Effector CD8-positive, alpha-beta T cell (primary cell): Measurements from ENCODE around the gene CFAP99.

Experiments
- DNase-seq: peaks from one replicate; lab custom pipeline; 2025; lab: John Stamatoyannopoulos, UW

Gene CFAP99

DNA sequence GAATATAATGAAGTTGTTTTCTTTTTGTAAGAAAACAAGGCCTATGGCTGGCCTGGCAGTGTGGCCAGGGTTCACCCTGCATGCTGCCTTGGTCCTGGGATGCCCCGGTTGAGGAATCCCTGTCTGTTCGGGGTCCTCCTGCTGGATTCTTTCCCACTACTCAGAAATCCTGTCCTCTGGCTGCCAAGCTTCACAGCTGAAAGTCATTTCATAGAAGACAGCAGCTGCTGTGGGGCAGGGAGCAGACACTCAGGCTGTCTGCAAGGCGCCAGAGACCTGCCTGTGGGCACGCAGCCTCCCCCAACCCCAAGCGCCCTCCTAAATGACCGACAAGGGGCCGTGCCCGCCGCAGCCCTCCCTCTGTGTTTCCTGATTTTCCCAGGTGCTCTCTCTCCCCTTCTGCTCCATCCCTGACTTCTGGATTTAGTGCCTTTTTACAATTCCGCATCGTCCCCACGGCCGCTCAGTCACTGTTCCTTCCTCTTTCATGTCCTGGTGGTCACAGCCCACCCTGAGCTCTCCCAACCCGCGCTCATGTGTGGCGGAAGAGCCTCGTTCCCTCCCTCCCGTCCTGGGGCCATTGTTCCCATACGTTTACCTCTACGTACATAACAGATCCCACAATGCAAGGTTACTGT is 27.9 kb upstream of the CFAP99 start:
- DNase-seq, result no peak

DNA sequence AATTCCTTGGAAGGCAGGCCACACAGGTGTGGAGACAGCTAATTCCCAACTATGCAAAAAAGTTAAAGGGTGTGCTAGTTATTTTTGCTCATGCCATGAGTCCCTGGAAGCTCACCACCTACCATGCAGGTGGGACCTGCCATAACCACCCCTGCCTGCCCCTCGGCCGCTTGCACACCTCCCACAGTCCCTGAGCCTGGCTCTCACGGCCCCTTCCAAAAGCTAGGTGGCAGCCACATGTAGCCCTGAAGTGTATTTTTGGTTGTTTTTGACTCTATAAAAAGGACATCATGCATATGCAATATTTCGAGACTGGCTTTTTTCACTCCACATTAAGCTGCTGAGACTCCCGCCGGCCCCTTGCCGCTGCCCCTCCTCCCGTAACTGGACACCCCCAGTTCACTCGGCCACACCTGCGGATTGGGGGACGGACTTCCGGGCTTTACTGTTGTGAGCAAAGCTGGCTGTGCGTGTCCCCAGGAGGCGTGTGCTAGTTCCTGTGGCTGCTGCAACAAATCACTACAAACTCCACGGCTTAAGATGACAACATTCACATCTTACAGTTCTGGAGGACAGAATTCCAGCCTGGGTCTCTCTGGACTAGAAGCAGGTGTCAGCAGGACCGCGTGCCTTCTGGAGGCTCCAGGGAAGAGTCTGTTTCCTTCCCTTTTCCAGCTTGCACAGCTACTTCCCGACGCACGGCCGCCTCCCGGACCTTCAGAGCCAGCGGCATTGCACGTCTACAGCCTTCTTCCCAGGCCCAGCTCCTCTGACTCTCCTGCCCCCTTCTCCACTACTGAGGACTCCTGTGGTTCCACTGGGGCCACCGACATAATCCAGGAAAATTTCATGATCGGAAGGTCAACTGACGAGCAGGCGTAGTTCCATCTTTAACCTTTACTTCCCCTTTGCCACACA is 25.1 kb upstream of the CFAP99 start:
- no peak for DNase-seq

DNA sequence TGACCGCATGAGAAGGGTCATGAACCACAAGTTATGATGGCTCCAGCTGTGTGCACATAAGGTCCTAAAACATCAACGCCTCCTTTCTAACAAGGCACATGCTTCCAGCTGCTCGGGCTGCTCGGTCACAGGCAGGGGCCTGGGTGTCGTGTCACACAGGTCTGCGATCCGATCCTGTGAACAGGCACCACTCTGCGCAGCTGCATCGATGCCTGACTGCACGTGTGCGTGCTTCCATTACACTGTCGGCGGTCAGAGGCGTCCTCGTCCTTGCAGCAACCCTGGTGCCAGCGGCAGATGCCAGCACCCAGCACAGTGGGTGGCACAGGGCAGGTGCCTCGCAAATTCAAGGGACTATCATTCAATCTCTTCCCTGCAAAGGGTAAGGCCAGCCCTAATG is 24.2 kb upstream of the CFAP99 start:
- DNase-seq, result no peak

GRCh38 chr4:2395038-2395437 is 23.7 kb upstream of the CFAP99 start:
- no peak for DNase-seq

DNA sequence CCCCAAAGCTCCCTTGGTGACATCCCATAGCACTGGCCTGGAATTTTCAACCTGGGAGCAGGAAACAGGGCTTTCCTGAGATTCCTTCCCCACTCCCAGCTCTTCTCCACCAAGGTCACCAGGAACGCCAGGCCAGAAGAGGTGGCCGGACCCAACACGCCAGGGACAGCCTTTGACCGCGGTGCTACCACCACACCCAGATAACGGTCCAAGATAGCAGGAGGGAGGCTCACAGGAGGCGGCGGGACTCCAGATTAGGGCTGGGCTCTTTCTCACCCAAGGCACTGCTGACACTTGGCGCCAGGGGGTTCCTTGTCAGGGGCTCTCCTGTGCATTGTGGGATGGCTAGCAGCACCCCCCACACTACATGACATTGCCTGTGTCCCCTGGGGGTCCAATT is 23.2 kb upstream of the CFAP99 start:
- no peak for DNase-seq

- no peak for DNase-seq
Observed at GRCh38 chr4:2396781-2397368, 21.9 kb upstream of the CFAP99 start.

DNA sequence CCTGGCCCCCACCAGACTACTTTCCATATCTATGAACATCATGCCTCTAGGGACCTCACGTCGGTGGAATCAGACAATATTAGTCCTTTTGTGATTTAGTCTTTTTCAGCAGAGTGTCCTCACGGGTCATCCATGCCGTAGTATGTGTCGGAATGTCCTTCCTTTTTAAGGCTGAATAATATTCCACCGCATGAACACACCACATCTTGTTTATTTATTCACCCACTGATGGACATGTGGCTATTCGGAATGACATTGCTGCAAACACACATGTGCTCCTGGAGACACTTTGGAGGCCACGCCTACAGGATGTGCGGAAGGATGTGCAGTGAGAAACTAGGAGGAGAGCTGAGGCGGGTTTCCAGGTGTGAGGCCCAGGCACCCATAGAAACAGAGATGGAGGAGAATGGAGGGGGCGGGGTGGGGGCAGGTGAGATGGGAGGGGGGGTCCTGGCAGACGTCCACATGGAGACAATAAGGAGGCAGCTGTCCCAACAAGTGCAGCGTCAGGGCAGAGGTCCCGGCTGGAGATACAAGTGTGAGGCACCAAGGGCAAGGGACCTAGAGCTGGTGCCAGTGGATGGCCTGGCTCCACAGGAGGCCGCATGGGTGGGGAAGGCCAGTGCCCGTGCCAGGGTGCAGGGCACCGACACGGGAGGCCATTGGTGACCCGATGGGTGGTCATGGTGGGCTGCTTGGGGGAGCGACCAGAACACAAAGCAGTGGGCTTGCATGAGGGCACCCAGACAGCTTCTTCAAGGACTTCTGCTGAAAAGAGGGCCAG is 21.0 kb upstream of the CFAP99 start:
- DNase-seq, result no peak

GRCh38 chr4:2399216-2399615 is 19.5 kb upstream of the CFAP99 start:
- no peak for DNase-seq

- DNase-seq, result no peak
Observed at GRCh38 chr4:2399631-2400190, 19.0 kb upstream of the CFAP99 start.

DNA sequence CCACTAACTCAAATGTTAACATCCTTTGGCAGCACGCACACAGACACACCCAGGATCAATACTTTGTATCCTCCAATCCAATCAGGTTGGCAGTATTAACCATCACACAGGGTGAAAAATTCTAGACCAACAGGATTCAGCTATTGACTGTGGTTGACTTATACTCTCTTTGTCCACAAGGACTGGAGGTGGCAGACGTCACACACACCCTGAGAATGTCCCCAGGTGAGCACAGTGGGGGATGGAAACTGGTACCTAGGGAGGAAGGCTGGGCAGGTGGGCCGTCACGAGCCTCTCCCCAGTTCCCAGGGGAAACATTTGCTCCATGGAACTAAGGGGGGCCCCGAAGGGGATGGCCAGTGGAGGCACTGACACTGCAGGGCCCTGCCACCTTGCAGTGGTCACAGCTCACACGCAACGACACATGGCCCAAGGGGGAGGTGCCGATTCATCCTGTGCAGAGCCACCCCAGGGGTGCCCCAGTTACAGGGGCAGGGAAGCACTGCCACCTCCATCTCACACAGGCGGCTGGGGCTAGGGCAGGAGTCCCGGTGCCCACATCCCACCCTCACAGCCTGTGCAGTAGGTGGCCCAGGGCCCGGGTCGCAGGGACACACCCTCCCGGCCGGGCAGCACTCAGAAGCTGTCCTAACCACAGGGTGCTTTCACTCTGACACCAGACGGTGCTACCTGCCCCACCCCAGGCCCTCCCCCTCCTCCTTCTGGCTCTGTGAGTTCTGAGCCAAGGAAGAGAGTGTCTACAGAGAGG is 17.7 kb upstream of the CFAP99 start:
- DNase-seq, result no peak

- no peak for DNase-seq
Observed at GRCh38 chr4:2401610-2401983, 17.2 kb upstream of the CFAP99 start.

DNA sequence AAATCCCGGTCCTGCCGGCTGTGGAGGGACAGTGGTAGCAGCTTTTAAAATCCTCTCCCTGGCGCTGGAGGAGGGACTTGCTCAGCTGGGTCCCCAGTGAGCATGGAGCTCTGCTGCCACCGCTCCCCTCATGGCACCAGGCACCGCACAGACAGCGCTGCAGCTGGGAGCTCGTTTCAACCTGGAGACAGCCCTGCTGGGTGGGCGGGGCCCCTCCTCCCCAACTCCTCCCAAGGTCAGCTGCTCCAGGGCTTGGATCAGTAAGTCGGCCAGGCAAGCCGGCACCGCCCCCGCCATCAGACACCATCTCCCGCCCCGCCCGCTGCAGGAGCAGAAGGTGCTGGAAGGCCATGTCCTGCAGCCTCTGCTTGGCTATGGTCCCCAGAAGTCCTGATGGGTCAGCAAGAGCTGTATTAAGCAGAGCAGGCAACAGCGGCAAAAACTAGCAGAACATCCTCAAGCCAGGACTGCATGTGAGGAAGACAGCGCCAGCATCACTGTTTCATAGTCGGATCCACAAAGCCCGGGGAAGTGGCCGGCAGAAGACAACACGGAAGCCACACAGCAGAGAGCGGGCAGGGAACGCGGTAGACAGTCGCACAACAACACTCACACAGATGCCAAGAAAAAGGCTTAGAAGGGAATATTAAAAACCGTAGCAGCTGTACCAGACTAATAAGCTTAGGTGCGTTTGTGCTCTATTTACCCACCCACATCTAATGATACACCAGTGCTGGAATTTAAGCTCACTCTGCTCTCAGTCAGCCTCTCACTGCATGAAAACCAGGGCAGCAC is 16.5 kb upstream of the CFAP99 start:
- DNase-seq, result no peak

DNA sequence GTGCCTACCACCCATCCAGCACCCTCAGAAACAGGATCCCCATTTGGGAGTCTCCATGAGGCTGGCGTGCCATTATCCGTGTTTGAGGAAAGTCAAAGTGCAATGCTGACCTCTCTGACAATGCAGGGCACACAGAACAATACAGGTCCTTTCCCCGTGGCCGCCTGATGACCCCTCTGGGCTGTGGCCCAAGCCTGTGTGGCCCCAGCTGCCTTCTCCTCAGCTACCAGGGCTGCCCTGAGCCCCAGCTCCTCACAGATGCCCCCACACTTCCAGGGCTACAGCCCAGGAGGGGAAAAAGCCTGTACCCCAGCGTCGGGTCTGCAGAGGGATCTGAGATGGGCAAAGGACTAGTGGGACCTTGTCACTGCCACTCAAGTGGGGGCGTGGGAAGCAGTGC is 15.8 kb upstream of the CFAP99 start:
- no peak for DNase-seq

DNA sequence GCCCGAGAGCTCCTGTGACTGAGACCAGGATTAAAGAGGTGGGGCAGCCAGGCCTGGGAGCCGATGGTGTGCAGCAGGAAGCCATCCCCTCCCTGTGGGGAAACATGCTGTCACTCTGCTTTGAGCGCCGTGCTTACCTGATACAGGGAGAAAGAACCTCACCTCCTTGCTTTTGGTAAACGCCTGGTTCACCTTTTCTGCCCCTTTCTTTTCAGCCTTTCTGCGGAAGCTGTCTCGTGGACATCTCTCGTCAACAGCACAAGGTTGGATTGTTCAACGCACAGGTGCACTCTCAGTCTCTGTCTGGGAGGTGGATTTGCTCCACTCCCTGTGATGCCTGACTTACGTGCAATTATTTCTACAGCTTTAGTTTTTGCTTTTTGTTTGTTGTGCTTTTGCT is 12.3 kb upstream of the CFAP99 start:
- DNase-seq, result no peak

GRCh38 chr4:2406920-2407319 is 11.8 kb upstream of the CFAP99 start:
- no peak for DNase-seq

DNA sequence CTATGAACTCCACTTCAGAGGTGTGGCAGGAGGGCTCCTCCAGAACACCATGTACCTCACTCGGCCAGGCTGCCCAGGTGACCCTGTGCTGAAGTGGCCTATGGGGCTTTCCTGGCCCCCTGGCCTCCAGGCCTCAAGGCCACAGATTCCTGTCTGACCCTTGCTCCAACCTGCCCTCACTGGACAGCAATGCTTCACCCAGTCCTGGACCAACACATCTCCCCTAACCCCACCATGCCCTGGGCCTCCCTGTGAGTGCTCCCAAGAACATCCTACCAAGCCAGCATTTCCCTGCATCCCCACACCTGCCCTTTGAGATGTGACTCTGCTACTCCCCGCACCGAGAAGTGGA is 10.8 kb upstream of the CFAP99 start:
- no peak for DNase-seq

- DNase-seq, result no peak
Observed at GRCh38 chr4:2408401-2408958, 10.3 kb upstream of the CFAP99 start.

DNA sequence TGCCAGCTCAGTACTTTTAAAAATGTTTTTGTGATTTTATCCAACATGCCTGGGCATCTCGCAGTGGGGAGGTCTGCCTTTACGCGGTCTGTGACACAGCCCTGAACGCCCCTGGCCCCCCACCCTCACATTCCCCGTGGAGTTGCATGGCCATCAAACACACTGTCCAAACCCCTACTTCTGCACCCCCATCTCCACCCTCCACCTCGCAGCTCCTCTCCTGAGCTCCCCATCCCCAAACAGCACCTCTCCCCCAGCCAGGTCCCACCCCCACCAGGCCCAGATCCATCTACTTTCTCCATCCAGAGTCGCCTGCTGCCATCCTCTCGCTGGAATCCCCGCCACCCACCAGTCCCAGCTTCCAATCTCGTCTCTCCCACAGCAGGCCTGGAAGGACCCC is 9.8 kb upstream of the CFAP99 start:
- no peak for DNase-seq

- DNase-seq, result no peak
Observed at GRCh38 chr4:2409381-2409783, 9.4 kb upstream of the CFAP99 start.
